ENCODE measurements around the gene CEMIP. TPM values are rescaled to one million over a fixed set of nuclear protein-coding genes. Genes with fewer than 3 reads are reported as not detected.

CEMIP gene
- polyA plus RNA-seq, 1 experiment: 221 TPM

DNA sequence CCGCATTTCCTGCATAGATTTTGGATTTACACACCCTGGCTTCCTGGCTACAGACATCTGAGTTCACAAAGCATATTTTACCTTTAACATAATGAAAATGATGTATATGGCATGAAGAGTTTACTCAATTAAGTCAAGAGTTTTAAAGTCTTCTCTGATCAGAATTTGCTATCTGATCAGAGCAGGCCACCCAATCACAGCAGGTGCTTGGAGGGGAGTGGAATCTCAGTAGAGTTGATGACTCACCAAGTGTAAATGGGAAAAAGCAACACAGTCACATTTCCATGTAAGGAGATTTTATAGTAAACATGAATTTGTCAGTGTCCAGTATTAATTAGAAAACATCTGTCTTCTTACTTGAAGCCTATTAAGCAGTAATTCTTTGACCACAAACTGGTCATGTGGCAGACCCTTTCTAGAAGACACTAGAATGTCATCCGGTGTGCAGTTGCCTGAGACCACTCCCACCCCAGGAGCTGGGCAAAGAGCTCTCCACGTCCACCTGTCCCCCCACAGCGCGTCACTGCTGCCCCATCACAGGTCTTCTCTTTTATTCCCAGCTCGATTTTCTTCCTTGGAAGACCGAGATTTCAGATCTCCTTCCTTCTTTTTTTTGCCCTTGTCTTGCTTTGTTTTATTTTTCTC lies 199.6 kb downstream of the CEMIP start:
- ChIA-PET CTCF (interaction anchor here (2.1 to 2.3 kb wide), 2 partner anchors 9 to 287 kb away, joined by 15 to 18 read pairs; no protein-coding TSS in a partner anchor), POLR2A (interaction anchor here (0.6 kb wide), 1 partner anchor 918 kb away, joined by 3 read pairs; no protein-coding TSS in a partner anchor)
- TF ChIP-seq, protein P1, sequence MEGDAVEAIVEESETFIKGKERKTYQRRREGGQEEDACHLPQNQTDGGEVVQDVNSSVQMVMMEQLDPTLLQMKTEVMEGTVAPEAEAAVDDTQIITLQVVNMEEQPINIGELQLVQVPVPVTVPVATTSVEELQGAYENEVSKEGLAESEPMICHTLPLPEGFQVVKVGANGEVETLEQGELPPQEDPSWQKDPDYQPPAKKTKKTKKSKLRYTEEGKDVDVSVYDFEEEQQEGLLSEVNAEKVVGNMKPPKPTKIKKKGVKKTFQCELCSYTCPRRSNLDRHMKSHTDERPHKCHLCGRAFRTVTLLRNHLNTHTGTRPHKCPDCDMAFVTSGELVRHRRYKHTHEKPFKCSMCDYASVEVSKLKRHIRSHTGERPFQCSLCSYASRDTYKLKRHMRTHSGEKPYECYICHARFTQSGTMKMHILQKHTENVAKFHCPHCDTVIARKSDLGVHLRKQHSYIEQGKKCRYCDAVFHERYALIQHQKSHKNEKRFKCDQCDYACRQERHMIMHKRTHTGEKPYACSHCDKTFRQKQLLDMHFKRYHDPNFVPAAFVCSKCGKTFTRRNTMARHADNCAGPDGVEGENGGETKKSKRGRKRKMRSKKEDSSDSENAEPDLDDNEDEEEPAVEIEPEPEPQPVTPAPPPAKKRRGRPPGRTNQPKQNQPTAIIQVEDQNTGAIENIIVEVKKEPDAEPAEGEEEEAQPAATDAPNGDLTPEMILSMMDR (IDR thresholded peaks at IDR 0.05; ENCODE audit: low read depth, low read length): no peak
- Histone ChIP-seq H3K4me3 (ENCODE audit: low read depth, low read length) (no peak overlapping the region), H3K27ac (ENCODE audit: low read depth, low read length) (no peak overlapping the region), H3K27me3 (ENCODE audit: control insufficient read depth, insufficient read depth, low read length) (no peaks in the 10 kb centered on the region), H3K9me3 (ENCODE audit: control insufficient read depth, insufficient read depth, low read length) (no peaks in the 10 kb centered on the region)
- DNase-seq (ENCODE audit: low read depth, low spot score): no peak

DNA sequence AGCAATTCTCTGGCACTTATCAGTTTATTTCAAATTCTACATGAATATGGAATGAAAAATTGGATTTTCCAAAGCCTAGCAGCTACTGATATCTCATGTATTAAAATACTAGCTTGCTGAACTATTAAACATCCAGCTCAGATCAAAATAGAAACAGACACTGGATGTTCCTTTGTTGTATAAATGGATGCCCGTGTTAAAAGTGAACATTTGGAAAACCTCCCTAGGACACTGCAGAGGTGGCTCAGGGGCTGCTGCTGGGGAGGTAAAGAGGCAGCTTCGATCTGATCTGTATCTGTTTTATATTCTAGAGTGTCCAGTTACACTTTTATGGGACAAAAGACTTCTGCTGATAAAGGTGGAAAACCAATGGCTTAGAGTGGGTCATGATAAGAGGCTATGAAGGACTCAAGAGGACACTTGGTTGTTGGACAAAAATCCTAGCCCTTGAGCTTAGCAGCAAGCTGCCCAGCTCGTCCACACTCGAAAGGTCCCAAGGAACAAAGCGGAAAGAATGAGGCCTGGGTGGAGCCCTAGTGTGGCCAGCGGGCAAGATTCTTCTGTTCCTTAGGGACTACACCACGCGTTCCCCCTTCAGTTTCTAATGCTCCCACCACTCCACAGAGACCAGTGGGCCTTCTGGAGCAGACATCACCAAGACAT lies 200.5 kb downstream of the CEMIP start:
- no peak overlapping the region for H3K4me3 ChIP-seq (ENCODE audit: low read depth, low read length)
- no peaks in the 10 kb centered on the region for H3K27me3 ChIP-seq (ENCODE audit: control insufficient read depth, insufficient read depth, low read length)
- DNase-seq (ENCODE audit: low read depth, low spot score): no peak
- ChIA-PET CTCF (interaction anchor here (1.2 to 2.3 kb wide), 3 partner anchors 10 to 286 kb away, joined by 3 to 18 read pairs (median 15); partner anchors contain the start of gene CEMIP), POLR2A (interaction anchor here (0.6 kb wide), 1 partner anchor 919 kb away, joined by 3 read pairs; no protein-coding TSS in a partner anchor)
- no peaks in the 10 kb centered on the region for H3K9me3 ChIP-seq (ENCODE audit: control insufficient read depth, insufficient read depth, low read length)
- H3K27ac ChIP-seq (ENCODE audit: low read depth, low read length): no peak overlapping the region
- TF ChIP-seq, protein P1 (IDR thresholded peaks at IDR 0.05; ENCODE audit: low read depth, low read length): no peak

DNA sequence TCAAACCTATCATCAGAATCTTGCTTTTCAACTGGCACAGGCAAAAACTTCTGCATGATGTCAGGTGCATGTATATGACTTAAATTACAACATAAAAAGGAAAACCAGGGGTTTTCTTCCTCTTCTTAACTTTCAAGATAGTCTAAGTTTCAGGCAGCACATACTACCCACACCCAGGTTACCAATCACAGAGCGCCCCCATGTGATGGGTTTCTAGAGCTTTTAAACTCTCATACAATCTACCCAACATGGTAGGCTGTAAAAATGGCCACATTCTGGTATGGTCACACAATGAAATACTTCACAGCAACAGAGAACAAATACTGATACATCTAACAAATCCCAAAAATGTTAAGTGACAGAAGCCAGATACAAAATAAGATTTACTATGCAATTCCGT lies 203.0 kb downstream of the CEMIP start:
- Histone ChIP-seq H3K27ac (ENCODE audit: low read depth, low read length) (no peak overlapping the region), H3K4me3 (ENCODE audit: low read depth, low read length) (no peak overlapping the region), H3K27me3 (ENCODE audit: control insufficient read depth, insufficient read depth, low read length) (no peaks in the 10 kb centered on the region), H3K9me3 (ENCODE audit: control insufficient read depth, insufficient read depth, low read length) (no peaks in the 10 kb centered on the region)
- TF ChIP-seq, protein P1 (IDR thresholded peaks at IDR 0.05; ENCODE audit: low read depth, low read length): no peak
- DNase-seq (ENCODE audit: low read depth, low spot score): no peak
- POLR2A ChIA-PET: no interaction called here
- CTCF ChIA-PET: no interaction called here

DNA sequence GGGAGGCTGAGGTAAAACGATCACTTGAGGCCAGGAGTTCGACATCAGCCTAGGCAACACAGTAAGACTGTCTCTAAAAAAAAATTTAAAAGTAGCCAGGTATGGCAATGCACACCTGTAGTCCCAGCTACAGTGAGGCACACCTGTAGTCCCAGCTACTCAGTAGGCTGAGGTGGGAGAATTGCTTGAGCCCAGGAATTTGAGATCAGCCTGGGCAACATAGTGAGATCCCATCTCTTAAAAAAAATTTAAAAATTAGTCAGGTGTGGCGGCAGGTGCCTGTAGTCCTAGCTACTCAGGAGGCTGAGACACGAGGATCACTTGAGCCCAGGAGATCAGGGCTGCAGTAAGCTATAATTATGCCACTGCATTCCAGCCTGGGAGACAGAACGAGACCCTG lies 203.7 kb downstream of the CEMIP start:
- H3K4me3 ChIP-seq (ENCODE audit: low read depth, low read length): no peak overlapping the region
- no peaks in the 10 kb centered on the region for H3K9me3 ChIP-seq (ENCODE audit: control insufficient read depth, insufficient read depth, low read length)
- ChIA-PET POLR2A (no interaction called here), CTCF (interaction anchor here (0.6 kb wide), 1 partner anchor 55 kb away, joined by 3 read pairs; no protein-coding TSS in a partner anchor)
- no peaks in the 10 kb centered on the region for H3K27me3 ChIP-seq (ENCODE audit: control insufficient read depth, insufficient read depth, low read length)
- H3K27ac ChIP-seq (ENCODE audit: low read depth, low read length): no peak overlapping the region
- TF ChIP-seq, protein P1 (IDR thresholded peaks at IDR 0.05; ENCODE audit: low read depth, low read length): no peak
- no peak for DNase-seq (ENCODE audit: low read depth, low spot score)

DNA sequence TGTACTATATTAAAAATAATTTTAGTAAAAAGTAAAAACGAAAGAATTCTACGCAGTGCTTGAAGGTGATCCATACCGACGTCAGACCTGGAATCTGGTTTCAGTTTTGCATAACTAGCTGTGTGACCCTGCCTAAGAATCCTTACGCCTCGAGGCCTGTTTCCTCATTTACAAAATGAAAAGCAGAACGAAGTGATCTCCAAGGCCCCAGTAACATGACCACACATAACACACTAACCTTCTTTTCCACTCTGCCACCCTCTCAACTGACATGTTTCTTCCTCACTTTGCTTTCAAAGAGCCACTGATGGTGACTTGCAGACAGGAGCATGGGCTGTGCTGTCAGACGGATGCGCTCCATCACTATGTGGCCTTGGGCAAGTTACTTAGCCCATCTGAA lies 205.7 kb downstream of the CEMIP start:
- no peak for DNase-seq (ENCODE audit: low read depth, low spot score)
- H3K4me3 ChIP-seq (ENCODE audit: low read depth, low read length): no peak overlapping the region
- CTCF ChIA-PET: interaction anchor here (0.6 to 3.3 kb wide), 6 partner anchors 7 to 1146 kb away, joined by 3 to 18 read pairs (median 4); partner anchors contain the start of gene CEMIP

More for the DNA sequence above, 205.7 kb downstream of the CEMIP start:
- H3K27me3 ChIP-seq (ENCODE audit: control insufficient read depth, insufficient read depth, low read length): no peaks in the 10 kb centered on the region
- no peaks in the 10 kb centered on the region for H3K9me3 ChIP-seq (ENCODE audit: control insufficient read depth, insufficient read depth, low read length)
- TF ChIP-seq, protein P1 (IDR thresholded peaks at IDR 0.05; ENCODE audit: low read depth, low read length): no peak
- H3K27ac ChIP-seq (ENCODE audit: low read depth, low read length): peak overlapping the region; percentile 3
- POLR2A ChIA-PET: no interaction called here
